ENCODE results near the gene TACSTD2.
"Not testable (repeated sequence)": the region's sequence is repeated elsewhere in the genome, so short reads cannot be mapped to it uniquely, and the experiment has no call there.

Gene TACSTD2

GRCh38 chr1:58586271-58586670 is 9.2 kb upstream of the TACSTD2 start:
- DNase-seq, result no peak

DNA sequence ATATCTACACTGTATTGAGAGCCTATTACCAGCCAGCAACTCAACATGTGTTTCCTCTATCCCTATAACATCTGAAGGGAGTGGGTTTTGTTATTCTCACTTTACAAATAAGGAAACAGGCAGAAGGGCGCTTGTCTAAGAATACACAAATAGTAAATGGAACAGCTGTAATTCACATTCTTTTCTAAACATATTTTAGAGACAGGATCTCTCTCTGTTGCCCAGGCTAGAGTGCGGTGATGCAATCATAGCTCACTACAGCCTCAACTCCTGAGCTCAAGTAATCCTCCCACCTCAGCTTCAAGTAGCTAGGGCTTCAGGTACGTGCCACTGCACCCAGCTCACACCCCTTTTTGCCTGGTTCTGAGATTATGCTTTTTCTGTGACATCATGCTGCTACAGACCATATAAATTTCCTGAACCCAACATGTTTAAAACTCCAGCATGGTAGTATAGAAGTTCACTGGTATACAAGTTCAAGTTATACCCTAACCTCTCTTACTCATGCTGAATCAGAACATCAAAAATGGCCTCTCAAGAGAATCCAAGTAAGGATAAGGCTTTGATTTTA is 8.6 kb upstream of the TACSTD2 start:
- no peak for DNase-seq

- no peak for DNase-seq
These were observed 8.1 kb upstream of the TACSTD2 start for GRCh38 chr1:58585166-58585565.

- no peak for DNase-seq
These were observed 7.2 kb upstream of the TACSTD2 start for GRCh38 chr1:58584082-58584895.

DNA sequence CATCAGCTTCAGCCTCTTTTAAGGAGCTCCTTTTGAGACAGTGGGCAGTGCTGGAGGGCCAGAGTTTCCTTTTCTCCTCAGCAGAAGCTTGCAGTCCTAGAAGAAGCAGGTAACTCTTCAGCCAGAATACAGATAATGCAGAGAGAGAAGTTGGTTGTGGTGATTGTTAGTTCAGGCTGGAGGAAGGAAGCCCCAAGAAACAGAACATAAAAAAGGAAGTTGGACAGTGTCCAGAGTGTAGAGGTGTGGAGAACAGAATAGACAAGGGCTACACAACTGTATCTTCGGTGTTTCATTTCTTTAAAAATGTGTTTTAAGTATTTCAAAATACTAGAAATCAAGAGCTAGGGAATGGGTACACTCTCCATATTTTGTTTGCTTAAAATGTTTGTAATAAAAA is 6.4 kb upstream of the TACSTD2 start:
- no peak for DNase-seq

- not testable (repeated sequence) for DNase-seq
These were observed 5.1 kb upstream of the TACSTD2 start for GRCh38 chr1:58582143-58582542.

DNA sequence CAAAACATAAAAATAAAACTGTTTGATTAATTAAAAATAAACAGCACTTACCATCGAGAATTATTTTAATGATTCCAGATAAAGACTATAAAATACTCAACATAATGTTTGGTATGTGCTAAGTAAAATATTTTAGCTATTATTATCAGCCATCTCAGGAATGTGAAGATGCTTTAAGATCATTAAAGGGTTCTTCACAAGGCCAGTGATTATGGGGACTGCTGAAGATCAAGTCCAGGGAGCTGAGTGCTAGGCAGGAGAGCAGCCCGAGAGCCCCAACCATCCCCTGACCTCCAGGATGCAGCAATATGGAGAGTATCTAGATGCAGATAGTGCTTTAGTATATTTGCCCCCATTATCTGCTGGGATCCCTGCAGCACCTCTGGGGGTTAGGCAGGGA is 4.6 kb upstream of the TACSTD2 start:
- DNase-seq, result no peak

- no peak for DNase-seq
These were observed 3.1 kb upstream of the TACSTD2 start for GRCh38 chr1:58580186-58580585.

DNA sequence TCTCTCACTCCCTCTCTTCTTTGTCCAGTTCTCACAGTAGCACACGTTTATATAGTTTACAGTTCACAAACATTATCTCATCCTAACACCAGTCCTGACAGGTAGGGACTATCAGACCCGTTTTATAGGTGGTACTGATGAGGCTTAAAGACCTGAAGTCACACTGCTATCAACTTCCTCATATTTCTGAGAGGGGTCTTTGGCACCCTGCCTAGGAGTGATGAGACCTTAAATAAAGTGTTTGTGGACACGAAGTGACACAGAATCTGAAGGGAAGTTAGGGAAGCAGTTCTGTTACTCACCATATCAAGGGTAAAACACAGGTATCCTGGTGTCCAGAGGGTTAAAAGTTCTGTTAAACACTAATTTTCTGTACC is 590 bp upstream of the TACSTD2 start:
- no peak for DNase-seq

GRCh38 chr1:58576325-58576726 is 726 bp downstream of the TACSTD2 start:
- DNase-seq, result no peak

DNA sequence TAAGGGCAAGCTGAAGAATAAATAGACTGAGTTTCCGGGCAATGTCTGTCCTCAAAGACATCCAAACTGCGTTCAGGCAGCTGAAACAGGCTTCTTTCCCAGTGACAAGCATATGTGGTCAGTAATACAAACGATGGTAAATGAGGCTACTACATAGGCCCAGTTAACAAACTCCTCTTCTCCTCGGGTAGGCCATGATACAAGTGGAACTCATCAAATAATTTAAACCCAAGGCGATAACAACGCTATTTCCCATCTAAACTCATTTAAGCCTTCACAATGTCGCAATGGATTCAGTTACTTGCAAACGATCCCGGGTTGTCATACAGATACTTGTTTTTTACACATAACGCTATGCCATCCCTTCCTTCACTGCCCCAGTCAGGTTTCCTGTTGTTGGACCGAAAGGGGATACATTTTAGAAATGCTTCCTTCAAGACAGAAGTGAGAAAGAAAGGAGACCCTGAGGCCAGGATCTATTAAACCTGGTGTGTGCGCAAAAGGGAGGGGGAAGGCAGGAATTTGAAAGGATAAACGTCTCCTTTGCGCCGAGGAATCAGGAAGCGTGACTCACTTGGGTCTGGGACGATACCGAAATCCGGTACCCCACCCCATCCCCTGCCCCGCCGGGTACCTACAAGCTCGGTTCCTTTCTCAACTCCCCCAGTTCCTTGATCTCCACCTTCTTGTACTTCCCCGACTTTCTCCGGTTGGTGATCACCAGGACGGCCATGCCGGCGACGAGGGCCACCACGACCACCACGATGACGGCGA is 1.3 kb downstream of the TACSTD2 start:
- no peak for DNase-seq

GRCh38 chr1:58574816-58575215 is 2.2 kb downstream of the TACSTD2 start:
- DNase-seq, result no peak

GRCh38 chr1:58573705-58574591 is 3.1 kb downstream of the TACSTD2 start:
- DNase-seq, result no peak

GRCh38 chr1:58573138-58573537 is 3.9 kb downstream of the TACSTD2 start:
- DNase-seq, result no peak

DNA sequence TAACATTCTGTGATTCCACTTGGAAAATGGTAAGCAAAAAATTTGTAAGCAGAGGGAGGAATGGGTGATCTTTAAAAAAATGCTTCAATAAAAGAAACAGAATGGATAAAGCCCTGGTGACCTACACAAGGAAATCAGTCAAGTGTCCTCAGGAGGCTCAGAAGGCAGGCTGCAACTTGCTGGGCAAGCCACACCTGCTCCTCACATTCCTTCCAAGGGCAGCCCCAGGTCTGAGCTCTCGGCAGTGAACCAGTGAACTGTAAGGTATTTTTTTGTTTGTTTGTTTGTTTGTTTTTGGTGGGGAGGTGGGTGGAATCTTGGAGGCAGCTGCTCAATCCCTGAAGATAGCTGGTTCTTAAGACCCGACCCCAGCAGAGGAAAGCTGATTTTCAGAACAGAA is 4.4 kb downstream of the TACSTD2 start:
- no peak for DNase-seq

- no peak for DNase-seq
These were observed 5.4 kb downstream of the TACSTD2 start for GRCh38 chr1:58571616-58572015.

- no peak for DNase-seq
These were observed 6.2 kb downstream of the TACSTD2 start for GRCh38 chr1:58570817-58571216.

GRCh38 chr1:58570094-58570493 is 7.0 kb downstream of the TACSTD2 start:
- no peak for DNase-seq

- no peak for DNase-seq
These were observed 8.1 kb downstream of the TACSTD2 start for GRCh38 chr1:58568911-58569310.

DNA sequence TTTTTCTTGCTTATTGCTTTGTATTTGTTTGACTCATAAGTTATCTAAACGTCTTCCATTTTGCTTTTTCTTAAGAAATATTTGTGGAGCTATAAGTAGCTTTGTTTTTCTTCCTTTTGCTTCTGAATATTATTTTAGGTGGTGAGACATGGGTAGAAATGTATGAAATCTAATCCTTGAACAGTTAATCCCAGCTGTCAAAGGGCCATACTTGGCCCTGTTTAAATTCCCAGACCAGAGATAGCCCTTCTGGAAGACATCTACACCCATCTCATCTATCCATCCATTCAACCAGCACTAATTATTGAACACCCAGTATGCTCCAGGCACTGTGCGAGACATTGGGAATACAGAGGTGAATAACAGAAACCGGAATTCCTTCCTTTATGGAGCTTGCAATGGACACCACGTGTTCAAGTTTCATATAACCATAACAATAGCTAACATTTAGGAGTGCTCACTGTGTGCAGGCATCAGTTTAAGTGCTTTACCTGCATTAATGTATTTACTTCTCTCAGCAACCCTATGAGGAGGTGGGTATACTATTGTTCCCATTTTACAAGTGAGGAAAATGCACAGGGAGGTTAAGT is 8.7 kb downstream of the TACSTD2 start:
- DNase-seq, result no peak

- DNase-seq, result no peak
These were observed 10.7 kb downstream of the TACSTD2 start for GRCh38 chr1:58566339-58566738.

DNA sequence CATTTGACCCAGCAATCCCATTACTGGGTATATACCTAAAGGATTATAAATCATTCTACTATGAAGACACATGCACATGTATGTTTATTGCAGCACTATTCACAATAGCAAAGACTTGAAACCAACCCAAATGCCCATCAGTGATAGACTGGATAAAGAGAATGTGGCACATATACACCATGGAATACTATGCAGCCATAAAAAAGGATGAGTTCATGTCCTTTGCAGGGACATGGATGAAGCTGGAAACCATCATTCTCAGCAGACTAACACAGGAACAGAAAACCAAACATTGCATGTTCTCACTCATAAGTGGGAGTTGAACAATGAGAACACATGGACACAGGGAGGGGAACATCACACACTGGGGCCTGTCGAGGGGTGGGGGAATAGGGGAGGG is 13.3 kb downstream of the TACSTD2 start:
- not testable (repeated sequence) for DNase-seq

GRCh38 chr1:58561633-58562032 is 15.4 kb downstream of the TACSTD2 start:
- no peak for DNase-seq
